Measurements from ENCODE around the gene CHRNB2.

DNA sequence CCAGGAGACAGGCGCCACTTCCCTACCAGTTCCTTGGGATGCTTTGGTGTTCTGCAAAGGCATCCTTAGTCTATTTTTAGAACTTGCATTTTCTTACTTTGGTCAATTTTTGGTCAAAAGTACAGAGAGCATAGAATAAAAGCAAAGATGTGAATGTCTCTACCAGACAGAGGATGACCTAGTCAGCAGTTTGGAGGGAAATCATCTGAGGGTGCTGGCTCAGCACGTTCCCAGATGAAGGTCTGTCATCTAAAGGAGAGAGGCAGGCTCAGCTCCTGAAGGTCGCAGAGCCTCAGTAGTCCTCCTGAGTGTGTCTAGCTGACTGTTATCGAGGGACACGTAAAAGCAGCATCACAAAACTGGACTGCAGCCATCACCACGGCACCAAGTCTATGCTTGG is 15.3 kb downstream of the CHRNB2 start:
- TF ChIP-seq BHLHE40 (IDR thresholded peaks at IDR 0.05; ENCODE audit: borderline replicate concordance) (no peak), SUZ12 (IDR thresholded peaks at IDR 0.05) (no peak), SP1 (IDR thresholded peaks at IDR 0.05) (no peak), FOXA1 (IDR thresholded peaks at IDR 0.05) (no peak), ELF4 (IDR thresholded peaks at IDR 0.05) (no peak), ZNF384 (IDR thresholded peaks at IDR 0.05) (no peak), FOXK2 (IDR thresholded peaks at IDR 0.05) (no peak), FOXM1 (IDR thresholded peaks at IDR 0.05; ENCODE audit: borderline replicate concordance) (no peak), ARNT (IDR thresholded peaks at IDR 0.05) (no peak), NFRKB (IDR thresholded peaks at IDR 0.05) (no peak)
